Neuronal stem cell (in vitro differentiated cells): Measurements from ENCODE around the gene SEMA6A.

ENCODE experiments used
- DNase-seq: peaks from one replicate; pipeline ENCODE4 v3.0.0-alpha.2; 2013; ENCODE audit warnings: low spot score
- H2AFZ ChIP-seq: one replicate; pipeline ENCODE4 v1.6.1; 2013; ENCODE audit warnings: mild to moderate bottlenecking, low read length, inconsistent platforms
- H2AK5ac ChIP-seq: 2 replicates; pipeline ENCODE4 v1.6.1; 2013; ENCODE audit warnings: low read depth, mild to moderate bottlenecking, inconsistent platforms, low read length, moderate library complexity, mixed read lengths
- H2BK120ac ChIP-seq: 2 replicates; pipeline ENCODE4 v1.6.1; 2013; ENCODE audit warnings: low read depth, mild to moderate bottlenecking, inconsistent platforms, low read length, moderate library complexity, mixed read lengths
- H2BK12ac ChIP-seq: one replicate; pipeline ENCODE4 v1.6.1; 2013; ENCODE audit warnings: low read length, inconsistent platforms
- H2BK15ac ChIP-seq: 2 replicates; pipeline ENCODE4 v1.6.1; 2013; ENCODE audit warnings: mild to moderate bottlenecking, low read length, inconsistent platforms, mixed read lengths
- H2BK5ac ChIP-seq: one replicate; pipeline ENCODE4 v1.6.1; 2013; ENCODE audit warnings: inconsistent platforms, mild to moderate bottlenecking, low read length, moderate library complexity
- H3K14ac ChIP-seq: one replicate; pipeline ENCODE4 v1.6.1; 2013; ENCODE audit warnings: low read length, inconsistent platforms
- H3K18ac ChIP-seq: 2 replicates; pipeline ENCODE4 v1.6.1; 2013; ENCODE audit warnings: low read length, inconsistent platforms
- H3K23ac ChIP-seq: 2 replicates; pipeline ENCODE4 v1.6.1; 2013; ENCODE audit warnings: low read depth, mild to moderate bottlenecking, mixed read lengths, low read length, inconsistent platforms; ENCODE audit not compliant: poor library complexity
- H3K27ac ChIP-seq: replicated peaks from 3 replicates; pipeline ENCODE4 v1.5.1; 2013; ENCODE audit warnings: low read length, inconsistent platforms
- H3K27me3 ChIP-seq, 3 experiments: 2 replicates each; pipeline ENCODE4 v1.6.1; 2013; ENCODE audit warnings: low read length in 3 of 3, mild to moderate bottlenecking in 2 of 3, inconsistent platforms in 1 of 3, low read depth in 1 of 3, mixed read lengths in 1 of 3, moderate library complexity in 1 of 3; ENCODE audit not compliant: control insufficient read depth in 3 of 3, insufficient read depth in 3 of 3
- H3K36me3 ChIP-seq, 2 donors: replicated peaks in 1 of 2; 2 replicates each; pipeline ENCODE4 v1.6.1; 2013; ENCODE audit warnings: low read length in 2 of 2; ENCODE audit not compliant: control insufficient read depth in 2 of 2, insufficient read depth in 2 of 2
- H3K4ac ChIP-seq: 2 replicates; pipeline ENCODE4 v1.6.1; 2013; ENCODE audit warnings: inconsistent platforms, mild to moderate bottlenecking, low read length, moderate library complexity
- H3K4me1 ChIP-seq, 2 donors: 1 replicate in 1 of 2; 2 replicates in 1 of 2; pipeline ENCODE4 v1.6.1; 2013; ENCODE audit warnings: low read length in 2 of 2, low read depth in 1 of 2; ENCODE audit not compliant: control insufficient read depth in 2 of 2, insufficient read depth in 1 of 2
- H3K4me2 ChIP-seq: one replicate; pipeline ENCODE4 v1.6.1; 2013; ENCODE audit warnings: mild to moderate bottlenecking, low read length, inconsistent platforms; ENCODE audit not compliant: insufficient read depth, poor library complexity, severe bottlenecking
- H3K4me3 ChIP-seq, 2 donors: 2 replicates each; pipeline ENCODE4 v1.5.1; 2013; ENCODE audit warnings: low read length in 2 of 2, mild to moderate bottlenecking in 2 of 2, inconsistent platforms in 1 of 2, moderate library complexity in 1 of 2
- H3K79me1 ChIP-seq: one replicate; pipeline ENCODE4 v1.6.1; 2013; ENCODE audit warnings: low read depth, mild to moderate bottlenecking, inconsistent platforms, low read length, moderate library complexity
- H3K9ac ChIP-seq: one replicate; pipeline ENCODE4 v1.6.1; 2013; ENCODE audit warnings: mild to moderate bottlenecking, low read depth, low read length, inconsistent platforms; ENCODE audit not compliant: poor library complexity
- H3K9me3 ChIP-seq, 2 donors: replicated peaks in 1 of 2; 2 replicates each; pipeline versions ENCODE3 to v1.6.1; 2013; ENCODE audit warnings: low read length in 2 of 2, mild to moderate bottlenecking in 2 of 2, inconsistent platforms in 1 of 2, low read depth in 1 of 2, mixed read lengths in 1 of 2, moderate library complexity in 1 of 2; ENCODE audit not compliant: control insufficient read depth in 2 of 2, insufficient read depth in 1 of 2
- H4K8ac ChIP-seq: one replicate; pipeline ENCODE4 v1.6.1; 2013; ENCODE audit warnings: low read depth, mild to moderate bottlenecking, inconsistent platforms, low read length, moderate library complexity
- H4K91ac ChIP-seq: one replicate; pipeline ENCODE4 v1.6.1; 2013; ENCODE audit warnings: low read length, low read depth, mild to moderate bottlenecking, inconsistent platforms; ENCODE audit not compliant: poor library complexity
- WGBS, 2 donors: extraction: QIAGEN DNeasy Blood & Tissue Kit; methylation state at CpG; one replicate each; pipeline ENCODE4 v1.1.7; 2013; ENCODE audit warnings: missing lambda C conversion rate in 2 of 2, mixed read lengths in 1 of 2; ENCODE audit not compliant: insufficient read length in 2 of 2, insufficient replicate concordance in 1 of 2; ENCODE audit errors: extremely low coverage in 2 of 2; 5-methylcytosine and 5-hydroxymethylcytosine counted together

SEMA6A gene

GRCh38 chr5:116415182-116415581 is 159.4 kb downstream of the SEMA6A start:
- Histone ChIP-seq H3K14ac (no peak overlapping the region), H3K4me3 (no peak overlapping the region), H2AFZ (no peak overlapping the region), H3K18ac (no peak overlapping the region), H3K27ac (no peak overlapping the region), H3K36me3 (no peaks in the 10 kb centered on the region), H3K4me1 (no peaks in the 10 kb centered on the region), H3K4me2 (no peak overlapping the region), H3K9ac (no peak overlapping the region), H2AK5ac (no peak overlapping the region), H3K4ac (no peak overlapping the region), H2BK12ac (no peak overlapping the region), H2BK120ac (no peak overlapping the region), H2BK15ac (no peak overlapping the region), H3K9me3 (no peaks in the 10 kb centered on the region), H3K27me3 (no peaks in the 10 kb centered on the region), H4K91ac (no peak overlapping the region), H4K8ac (no peak overlapping the region), H2BK5ac (no peak overlapping the region), H3K79me1 (no peaks in the 10 kb centered on the region), H3K23ac (no peak overlapping the region)
- DNase-seq: no peak
- WGBS, 2 donors: no CpG with 5 or more reads among the region's 1 CpG

GRCh38 chr5:116411101-116411571 is 163.5 kb downstream of the SEMA6A start:
- H3K27me3 ChIP-seq: no peaks in the 10 kb centered on the region
- H3K4ac ChIP-seq: no peak overlapping the region

GRCh38 chr5:116410336-116410890 is 164.2 kb downstream of the SEMA6A start:
- Histone ChIP-seq H3K4me2 (no peak overlapping the region), H3K27me3 (no peaks in the 10 kb centered on the region), H4K91ac (no peak overlapping the region), H3K79me1 (no peaks in the 10 kb centered on the region), H4K8ac (no peak overlapping the region), H2BK120ac (no peak overlapping the region), H3K23ac (no peak overlapping the region), H3K14ac (no peak overlapping the region), H2AK5ac (no peak overlapping the region), H2BK15ac (no peak overlapping the region), H3K4ac (no peak overlapping the region), H3K9me3 (no peaks in the 10 kb centered on the region), H3K4me3 (no peak overlapping the region), H3K9ac (no peak overlapping the region), H3K18ac (no peak overlapping the region), H2BK12ac (no peak overlapping the region), H2BK5ac (no peak overlapping the region), H3K4me1 (no peaks in the 10 kb centered on the region), H2AFZ (no peak overlapping the region), H3K27ac (no peak overlapping the region), H3K36me3 (no peaks in the 10 kb centered on the region)
- DNase-seq: no peak
- WGBS, 2 donors: no CpG with 5 or more reads among the region's 3 CpGs

More at GRCh38 chr5:116411101-116411571, 163.5 kb downstream of the SEMA6A start:
- Histone ChIP-seq H3K9me3 (no peaks in the 10 kb centered on the region), H3K36me3 (no peaks in the 10 kb centered on the region), H3K23ac (no peak overlapping the region), H2BK12ac (no peak overlapping the region), H3K18ac (no peak overlapping the region), H3K27ac (no peak overlapping the region), H2AK5ac (no peak overlapping the region), H4K91ac (no peak overlapping the region), H4K8ac (no peak overlapping the region), H2AFZ (no peak overlapping the region), H2BK5ac (no peak overlapping the region), H3K14ac (no peak overlapping the region), H2BK120ac (no peak overlapping the region), H3K4me2 (no peak overlapping the region), H2BK15ac (no peak overlapping the region), H3K79me1 (no peaks in the 10 kb centered on the region), H3K4me1 (no peaks in the 10 kb centered on the region), H3K4me3 (no peak overlapping the region), H3K9ac (no peak overlapping the region)
- DNase-seq: no peak
- WGBS, 2 donors: no CpG with 5 or more reads among the region's 5 CpGs

GRCh38 chr5:116409591-116410296 is 164.9 kb downstream of the SEMA6A start:
- Histone ChIP-seq H2BK120ac (no peak overlapping the region), H3K4me1 (no peaks in the 10 kb centered on the region), H3K9me3 (no peaks in the 10 kb centered on the region), H3K36me3 (no peaks in the 10 kb centered on the region), H3K14ac (no peak overlapping the region), H3K27ac (no peak overlapping the region), H3K4me2 (no peak overlapping the region), H4K8ac (no peak overlapping the region), H3K79me1 (no peaks in the 10 kb centered on the region), H3K9ac (no peak overlapping the region), H4K91ac (no peak overlapping the region), H2BK12ac (no peak overlapping the region), H3K27me3 (no peaks in the 10 kb centered on the region), H2AFZ (no peak overlapping the region), H3K23ac (no peak overlapping the region), H3K4ac (no peak overlapping the region), H3K18ac (no peak overlapping the region), H2BK5ac (no peak overlapping the region), H2BK15ac (no peak overlapping the region), H2AK5ac (no peak overlapping the region), H3K4me3 (no peak overlapping the region)
- no CpG with 5 or more reads among the region's 5 CpGs for WGBS, 2 donors
- no peak for DNase-seq
